Suprapubic skin (tissue), 4 donors: ENCODE measurements around the gene CEND1. TPM values are rescaled to one million over a fixed set of nuclear protein-coding genes. Genes with fewer than 3 reads are reported as not detected.

ENCODE experiments used
- DNase-seq, 2 donors: peaks; one replicate each; pipeline ENCODE4 v3.0.0-alpha.2; 2019; ENCODE audit warnings: low spot score in 2 of 2
- H3K27ac ChIP-seq: fragments of 200-600 bp; sonication (generic); one replicate; pipeline ENCODE4 v1.5.1; 2019
- H3K27me3 ChIP-seq: fragments of 200-600 bp; sonication (generic); one replicate; pipeline ENCODE4 v1.5.1; 2019
- H3K36me3 ChIP-seq: fragments of 200-600 bp; sonication (generic); one replicate; pipeline ENCODE4 v1.5.1; 2019
- H3K4me1 ChIP-seq: fragments of 200-600 bp; sonication (generic); one replicate; pipeline ENCODE4 v1.5.1; 2019
- H3K4me3 ChIP-seq: fragments of 200-600 bp; sonication (generic); one replicate; pipeline ENCODE4 v1.5.1; 2019; ENCODE audit warnings: mild to moderate bottlenecking
- H3K9me3 ChIP-seq: fragments of 200-600 bp; sonication (generic); one replicate; pipeline ENCODE4 v1.5.1; 2019
- CTCF ChIP-seq, 2 donors: fragments of 200-600 bp in 1 of 2; fragments of 450-650 bp in 1 of 2; sonication (generic) in 1 of 2; IDR thresholded peaks; one replicate each; pipeline ENCODE4 v1.5.1; 2016 to 2019; ENCODE audit warnings: antibody characterized with exemption in 2 of 2, mild to moderate bottlenecking in 1 of 2, moderate library complexity in 1 of 2
- EP300 ChIP-seq: sonication (generic); formaldehyde crosslinking; IDR thresholded peaks from one replicate; pipeline ENCODE4 v1.6.1; 2017; ENCODE audit warnings: antibody characterized with exemption
- POLR2A ChIP-seq, 2 donors: fragments of 450-650 bp; IDR thresholded peaks; one replicate each; pipeline ENCODE4 v1.6.1; 2017; ENCODE audit warnings: antibody characterized with exemption in 2 of 2, mild to moderate bottlenecking in 2 of 2, moderate library complexity in 2 of 2
- POLR2AphosphoS5 ChIP-seq, 3 donors: sonication (generic); formaldehyde crosslinking; IDR thresholded peaks; one replicate each; pipeline ENCODE4 v1.6.1; 2017; ENCODE audit warnings: antibody characterized with exemption in 3 of 3
- WGBS: methylation state at CpG from one replicate; pipeline ENCODE4 v1.1.5; 2018; 5-methylcytosine and 5-hydroxymethylcytosine counted together
- total RNA-seq, 4 donors: library from RNA; depleted of rRNA; stranded (reverse); fragments of >200 nt; gene quantifications; one replicate each; pipeline ENCODE4 v1.1.0, GENCODE V29; 2016

Gene CEND1
- total RNA-seq, 4 donors from 2014 or later, result not detected

- no peaks in the 10 kb centered on the region for H3K9me3 ChIP-seq
- no peak for DNase-seq
- H3K4me1 ChIP-seq, result peaks cover 30% of the 10 kb centered on the region
- H3K36me3 ChIP-seq, result peaks cover 23% of the 10 kb centered on the region
- TF ChIP-seq CTCF (IDR thresholded peaks at IDR 0.05) (no peak), EP300 (no peak), POLR2A (IDR thresholded peaks at IDR 0.05) (no peak), POLR2AphosphoS5 (IDR thresholded peaks at IDR 0.05) (no peak)
- 91% methylated on average over 18 of the region's 28 CpGs for WGBS
- H3K27ac ChIP-seq, result no peak overlapping the region
- no peak overlapping the region for H3K4me3 ChIP-seq
- no peaks in the 10 kb centered on the region for H3K27me3 ChIP-seq
These were observed 13.0 kb upstream of the CEND1 start for GRCh38 chr11:802693-803466.

- Histone ChIP-seq H3K4me3 (no peak overlapping the region), H3K4me1 (peaks cover 36% of the 10 kb centered on the region), H3K9me3 (no peaks in the 10 kb centered on the region), H3K36me3 (peaks cover 23% of the 10 kb centered on the region), H3K27ac (no peak overlapping the region), H3K27me3 (no peaks in the 10 kb centered on the region)
- TF ChIP-seq POLR2A (IDR thresholded peaks at IDR 0.05) (no peak), CTCF (IDR thresholded peaks at IDR 0.05) (no peak), POLR2AphosphoS5 (IDR thresholded peaks at IDR 0.05) (no peak), EP300 (no peak)
- 95% methylated on average over 19 of the region's 21 CpGs for WGBS
- no peak for DNase-seq
These were observed 12.2 kb upstream of the CEND1 start for GRCh38 chr11:802018-802617.

- Histone ChIP-seq H3K4me1 (peaks cover 44% of the 10 kb centered on the region), H3K36me3 (peaks cover 23% of the 10 kb centered on the region), H3K27me3 (no peaks in the 10 kb centered on the region), H3K9me3 (no peaks in the 10 kb centered on the region), H3K4me3 (no peak overlapping the region), H3K27ac (no peak overlapping the region)
- TF ChIP-seq POLR2A (IDR thresholded peaks at IDR 0.05) (no peak), POLR2AphosphoS5 (IDR thresholded peaks at IDR 0.05) (no peak), EP300 (no peak), CTCF (IDR thresholded peaks at IDR 0.05) (no peak)
- WGBS, result 89% methylated on average over 15 of the region's 20 CpGs
- no peak for DNase-seq
These were observed 11.3 kb upstream of the CEND1 start for GRCh38 chr11:801097-801780.

- no peak for DNase-seq
- Histone ChIP-seq H3K4me1 (peaks cover 47% of the 10 kb centered on the region), H3K36me3 (peaks cover 23% of the 10 kb centered on the region), H3K27ac (no peak overlapping the region), H3K27me3 (no peaks in the 10 kb centered on the region), H3K9me3 (no peaks in the 10 kb centered on the region), H3K4me3 (no peak overlapping the region)
- TF ChIP-seq POLR2A (IDR thresholded peaks at IDR 0.05), result no peak
- TF ChIP-seq POLR2AphosphoS5 (IDR thresholded peaks at IDR 0.05), result no peak
- TF ChIP-seq CTCF (IDR thresholded peaks at IDR 0.05), result no peak
- no peak for TF ChIP-seq EP300
- WGBS, result 94% methylated on average over 19 of the region's 30 CpGs
These were observed 10.6 kb upstream of the CEND1 start for GRCh38 chr11:800473-800872.
